NCI-H226 (cell line): ENCODE measurements around the gene MS4A6E.
"Not testable (repeated sequence)": the region's sequence is repeated elsewhere in the genome, so short reads cannot be mapped to it uniquely, and the experiment has no call there.

Experiments
- DNase-seq: peaks from one replicate; pipeline ENCODE4 v3.0.0-alpha.2; 2015

Gene MS4A6E

GRCh38 chr11:60338053-60338452, 11.0 kb downstream of the MS4A6E start:
- no peak for DNase-seq

- DNase-seq = no peak
Measured at GRCh38 chr11:60339356-60339755, 12.3 kb downstream of the MS4A6E start.

GRCh38 chr11:60343094-60343704, 16.1 kb downstream of the MS4A6E start:
- DNase-seq = no peak

- no peak for DNase-seq
Measured at GRCh38 chr11:60344146-60344545, 17.1 kb downstream of the MS4A6E start.

DNA sequence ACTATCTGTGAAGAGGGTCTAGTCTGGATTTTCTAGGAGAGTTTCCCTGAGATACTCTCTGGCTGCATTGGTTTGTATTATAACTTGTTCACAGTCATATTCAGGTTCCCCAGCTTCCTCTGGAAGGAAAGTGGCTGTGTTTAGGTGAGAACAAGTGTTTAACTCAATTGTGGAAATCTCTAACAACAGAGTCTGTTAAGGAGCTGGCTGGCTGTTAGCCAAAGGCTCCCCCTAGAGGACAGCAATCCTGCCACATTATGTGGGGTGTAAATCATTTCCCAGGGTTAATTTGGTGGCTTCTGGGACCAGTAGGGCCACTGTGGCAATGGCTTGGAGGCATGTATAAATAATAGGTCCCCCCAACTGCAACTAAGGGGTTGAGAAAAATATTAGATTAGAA, 18.4 kb downstream of the MS4A6E start:
- DNase-seq = no peak

GRCh38 chr11:60347084-60347797, 20.2 kb downstream of the MS4A6E start:
- DNase-seq = no peak

DNA sequence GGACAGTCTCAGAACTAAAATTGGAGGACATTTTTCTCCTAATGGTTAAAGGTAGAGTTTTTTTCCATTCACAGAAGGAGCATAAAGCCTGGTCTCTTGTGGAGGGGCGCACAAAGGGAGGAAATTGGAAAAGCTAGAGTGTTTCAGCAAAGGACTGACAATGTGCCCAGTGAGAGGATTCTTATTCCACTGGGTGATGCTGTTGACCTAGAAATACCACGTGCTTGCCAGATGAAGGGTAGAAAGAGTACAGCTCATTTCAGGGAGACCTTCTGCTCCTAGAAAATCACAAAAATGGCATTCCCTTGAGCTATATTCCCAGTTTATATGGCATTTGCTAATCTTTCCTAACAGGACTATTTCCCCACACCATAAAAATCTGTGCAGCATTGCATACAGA, 21.1 kb downstream of the MS4A6E start:
- DNase-seq = no peak

DNA sequence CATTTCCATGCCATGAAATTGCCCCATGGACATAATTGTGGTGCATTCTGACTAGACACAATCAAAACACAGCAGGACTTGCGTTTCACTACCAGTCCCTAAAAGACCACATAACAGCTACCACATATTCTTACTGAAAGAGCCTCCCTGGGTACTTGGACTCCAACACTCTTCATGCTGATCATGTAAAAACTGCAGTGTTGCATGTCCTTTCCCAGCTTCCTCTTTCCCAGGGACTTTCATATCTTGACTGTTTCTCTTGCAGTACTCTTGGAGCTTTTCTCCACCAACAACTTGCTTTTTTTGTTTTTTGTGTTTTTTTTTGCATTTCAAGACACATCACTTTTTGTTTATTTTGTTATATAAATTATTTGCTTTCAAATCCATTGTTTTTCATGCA, 22.9 kb downstream of the MS4A6E start:
- no peak for DNase-seq

- no peak for DNase-seq
Measured at GRCh38 chr11:60357771-60358170, 30.7 kb downstream of the MS4A6E start.

GRCh38 chr11:60360621-60361020, 33.6 kb downstream of the MS4A6E start:
- no peak for DNase-seq

GRCh38 chr11:60362241-60362640, 35.2 kb downstream of the MS4A6E start:
- DNase-seq = no peak

DNA sequence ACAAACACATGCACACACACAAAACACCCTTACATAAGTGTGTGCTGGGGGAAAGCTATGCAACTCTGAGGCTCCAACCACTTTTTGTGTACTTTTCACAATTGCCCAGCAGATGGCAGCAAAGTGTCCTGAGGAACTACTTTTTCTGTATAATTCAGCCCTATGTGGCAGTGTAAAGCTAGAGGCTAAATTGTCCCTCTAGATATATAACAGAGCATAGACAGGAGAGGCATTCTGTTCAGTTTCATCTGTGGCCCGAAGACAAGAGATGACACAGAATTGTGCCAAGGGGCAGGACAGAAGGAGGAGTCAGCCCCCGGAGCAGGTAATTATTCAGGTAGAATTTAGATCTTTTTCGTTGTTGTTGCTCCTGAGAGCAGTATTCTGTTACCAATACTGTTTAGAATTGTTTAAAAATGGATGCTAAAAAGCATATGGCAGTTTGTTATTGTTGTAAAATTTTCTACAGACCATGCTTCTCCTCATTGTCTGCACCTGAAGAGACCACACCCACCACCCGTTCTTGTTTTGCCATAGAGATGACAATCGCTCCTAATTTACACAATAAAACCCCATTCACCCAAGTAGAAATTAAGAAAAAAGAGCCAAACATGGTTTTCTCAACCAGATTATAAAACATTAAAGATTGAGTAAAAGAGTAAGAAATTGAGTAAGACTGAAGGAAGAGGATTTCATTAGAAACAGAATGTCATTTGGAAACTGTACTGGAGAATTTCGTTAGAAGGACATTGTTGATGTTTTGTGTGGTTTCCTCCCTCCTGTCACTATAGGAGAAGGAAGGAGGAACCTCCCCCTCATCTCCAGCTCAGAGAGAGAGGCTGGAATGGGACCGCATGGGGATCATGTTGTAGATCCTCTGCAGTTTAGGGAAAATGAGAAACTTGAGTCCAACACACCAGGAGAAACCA, 36.8 kb downstream of the MS4A6E start:
- DNase-seq = peak; percentile 33

- DNase-seq = not testable (repeated sequence)
Measured at GRCh38 chr11:60366262-60366904, 39.3 kb downstream of the MS4A6E start.

DNA sequence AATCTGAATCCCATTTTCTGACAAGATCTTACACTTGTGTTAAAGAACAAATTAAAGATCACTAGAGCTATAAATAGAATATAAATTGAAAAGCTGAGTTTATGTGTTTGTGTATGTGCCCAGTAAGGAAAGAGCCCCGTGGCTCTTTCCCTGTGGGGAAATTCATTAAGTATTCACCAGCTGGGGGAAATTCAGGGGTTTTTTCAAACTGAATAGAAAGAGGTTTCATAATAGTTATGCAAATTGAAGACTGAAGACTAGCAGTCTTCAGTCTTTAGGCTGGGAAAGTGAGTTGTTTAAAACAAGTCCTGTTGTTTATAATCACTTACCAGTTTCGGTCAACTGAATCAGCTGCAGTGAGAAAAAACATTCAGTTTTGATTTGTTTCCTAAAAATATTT, 40.0 kb downstream of the MS4A6E start:
- DNase-seq = no peak

GRCh38 chr11:60367896-60368295, 40.8 kb downstream of the MS4A6E start:
- DNase-seq = no peak

DNA sequence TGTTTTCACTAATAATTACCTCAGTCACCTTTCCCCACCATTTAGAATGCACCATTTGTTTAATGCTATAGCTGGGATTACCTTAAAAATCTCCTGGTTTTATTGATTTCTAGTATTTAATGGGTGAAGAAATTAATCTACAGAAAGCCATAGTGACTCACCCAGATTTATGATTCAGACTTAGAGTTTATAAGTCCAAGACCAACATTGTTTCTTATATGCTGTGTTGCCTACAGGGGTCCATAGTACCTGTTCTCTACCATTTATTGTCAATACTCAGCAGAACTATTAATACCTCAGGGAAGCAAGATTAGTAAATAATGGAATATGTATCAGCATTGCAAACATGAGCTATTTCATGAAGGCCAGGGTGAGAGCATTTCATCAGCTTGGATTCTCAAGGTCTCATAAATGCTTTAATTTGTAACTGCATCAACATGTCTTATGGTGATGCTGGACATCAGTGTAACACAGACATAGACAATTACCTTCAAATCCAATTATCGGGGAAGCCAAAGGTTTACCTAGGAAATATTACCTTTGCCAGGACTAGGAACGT, 43.3 kb downstream of the MS4A6E start:
- no peak for DNase-seq

- no peak for DNase-seq
Measured at GRCh38 chr11:60370811-60371298, 43.8 kb downstream of the MS4A6E start.

DNA sequence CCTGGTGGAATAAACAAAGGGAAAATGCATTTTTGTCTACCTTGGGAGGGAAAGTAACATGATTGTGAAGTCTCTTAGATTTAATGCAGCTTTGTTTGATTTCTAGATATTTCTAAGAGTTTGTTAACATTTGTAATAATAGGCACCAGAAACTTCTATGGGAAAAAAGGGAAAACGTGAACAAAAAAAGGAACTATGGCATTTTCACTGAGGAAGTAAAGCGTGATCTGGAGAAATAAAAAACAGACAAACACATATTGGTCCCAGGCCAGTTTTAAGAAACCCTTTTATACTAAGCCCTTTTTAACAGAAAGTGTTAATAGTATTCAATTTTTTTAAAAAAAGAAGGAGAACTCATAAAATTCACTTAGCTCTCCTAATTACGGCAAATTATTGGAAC, 44.3 kb downstream of the MS4A6E start:
- no peak for DNase-seq

DNA sequence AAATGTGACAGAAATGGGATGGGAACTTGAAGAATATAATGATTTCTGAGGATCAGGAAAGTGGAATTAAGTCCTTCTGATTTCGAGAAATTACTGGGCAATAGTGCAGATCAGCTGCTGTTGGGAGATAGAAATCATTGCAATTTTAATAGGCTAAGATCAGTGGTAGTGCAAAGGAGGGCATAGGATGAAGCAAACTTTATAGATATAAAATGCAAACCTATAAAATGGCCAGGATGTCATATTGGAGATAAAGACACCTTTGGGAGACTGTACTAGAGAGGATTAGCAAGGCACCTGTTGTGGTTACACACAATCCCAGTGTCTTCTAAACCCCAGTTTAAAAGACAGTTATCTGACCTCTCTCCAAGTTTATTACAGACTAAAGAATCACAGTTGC, 44.8 kb downstream of the MS4A6E start:
- no peak for DNase-seq

DNA sequence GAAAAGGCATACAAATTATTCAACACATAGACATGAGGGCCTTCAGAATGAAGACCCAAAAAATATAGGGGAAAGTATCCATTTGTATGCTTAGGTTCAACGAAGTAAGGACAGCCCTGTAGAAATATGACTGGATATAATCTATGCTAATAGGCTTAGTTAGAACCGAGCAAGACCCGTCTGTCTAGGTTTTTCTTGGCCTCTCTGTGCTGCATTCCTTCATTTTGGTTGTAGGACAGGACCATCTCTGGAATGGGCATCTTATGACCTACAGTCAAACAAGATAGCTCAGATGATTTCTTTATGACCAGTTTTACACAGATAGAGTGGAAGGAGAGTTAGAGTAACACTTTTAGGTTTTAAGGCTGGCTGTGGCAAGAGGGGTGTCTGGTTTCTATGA, 45.7 kb downstream of the MS4A6E start:
- no peak for DNase-seq

- DNase-seq = no peak
Measured at GRCh38 chr11:60375316-60375715, 48.3 kb downstream of the MS4A6E start.

GRCh38 chr11:60376601-60377000, 49.5 kb downstream of the MS4A6E start:
- DNase-seq = no peak
